Measurements from ENCODE around the gene TFB1M. TPM values are rescaled to one million over a fixed set of nuclear protein-coding genes. Genes with fewer than 3 reads are reported as not detected.
"Not testable (repeated sequence)": the region's sequence is repeated elsewhere in the genome, so short reads cannot be mapped to it uniquely, and the experiment has no call there.

The TFB1M gene
- total and polyA plus RNA-seq, 2 experiments from 2014 or later, result 10.3 to 11.2 TPM

DNA sequence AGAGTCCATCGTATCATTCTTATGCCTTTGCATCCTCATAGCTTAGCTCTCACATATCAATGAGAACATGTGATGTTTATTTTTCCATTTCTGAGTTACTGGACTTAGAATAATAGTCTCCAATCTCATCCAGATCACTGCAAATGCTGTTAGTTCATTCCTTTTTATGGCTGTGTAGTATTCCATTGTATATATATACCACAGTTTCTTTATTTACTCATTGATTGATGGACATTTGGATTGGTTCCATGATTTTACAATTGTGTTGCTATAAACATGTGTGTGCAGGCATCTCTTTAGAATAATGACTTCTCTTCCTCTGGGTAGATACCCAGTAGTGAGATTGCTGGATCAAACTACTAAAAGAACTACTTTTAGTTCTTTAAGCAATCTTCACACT, 21.0 kb upstream of the TFB1M start:
- H3K9me3 ChIP-seq (ENCODE audit: low read depth), result no peaks in the 10 kb centered on the region
- no peaks in the 10 kb centered on the region for H4K20me1 ChIP-seq (ENCODE audit: insufficient read depth, poor library complexity, severe bottlenecking)
- no peaks in the 10 kb centered on the region for H3K36me3 ChIP-seq (replicated peaks; ENCODE audit: insufficient read depth, low read depth)
- DNase-seq (ENCODE audit: low spot score), result no peak
- no peak overlapping the region for H3K4me2 ChIP-seq
- H3K9me2 ChIP-seq (replicated peaks; ENCODE audit: insufficient read depth), result no peaks in the 10 kb centered on the region
- TF ChIP-seq EZH2 (IDR thresholded peaks at IDR 0.05; ENCODE audit: borderline replicate concordance) (no peak), EZH2phosphoT487 (IDR thresholded peaks at IDR 0.05; ENCODE audit: low read depth, severe bottlenecking, unreplicated experiment) (no peak)
- TF ChIP-seq, protein P1, sequence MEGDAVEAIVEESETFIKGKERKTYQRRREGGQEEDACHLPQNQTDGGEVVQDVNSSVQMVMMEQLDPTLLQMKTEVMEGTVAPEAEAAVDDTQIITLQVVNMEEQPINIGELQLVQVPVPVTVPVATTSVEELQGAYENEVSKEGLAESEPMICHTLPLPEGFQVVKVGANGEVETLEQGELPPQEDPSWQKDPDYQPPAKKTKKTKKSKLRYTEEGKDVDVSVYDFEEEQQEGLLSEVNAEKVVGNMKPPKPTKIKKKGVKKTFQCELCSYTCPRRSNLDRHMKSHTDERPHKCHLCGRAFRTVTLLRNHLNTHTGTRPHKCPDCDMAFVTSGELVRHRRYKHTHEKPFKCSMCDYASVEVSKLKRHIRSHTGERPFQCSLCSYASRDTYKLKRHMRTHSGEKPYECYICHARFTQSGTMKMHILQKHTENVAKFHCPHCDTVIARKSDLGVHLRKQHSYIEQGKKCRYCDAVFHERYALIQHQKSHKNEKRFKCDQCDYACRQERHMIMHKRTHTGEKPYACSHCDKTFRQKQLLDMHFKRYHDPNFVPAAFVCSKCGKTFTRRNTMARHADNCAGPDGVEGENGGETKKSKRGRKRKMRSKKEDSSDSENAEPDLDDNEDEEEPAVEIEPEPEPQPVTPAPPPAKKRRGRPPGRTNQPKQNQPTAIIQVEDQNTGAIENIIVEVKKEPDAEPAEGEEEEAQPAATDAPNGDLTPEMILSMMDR (IDR thresholded peaks at IDR 0.05; ENCODE audit: poor library complexity), result no peak
- H3K4me3 ChIP-seq, result no peak overlapping the region
- no peaks in the 10 kb centered on the region for H3K4me1 ChIP-seq (ENCODE audit: insufficient read depth)
- no peaks in the 10 kb centered on the region for H3K79me2 ChIP-seq
- no peaks in the 10 kb centered on the region for H3K27me3 ChIP-seq
- no peak overlapping the region for H3K27ac ChIP-seq
- H2AFZ ChIP-seq, result no peak overlapping the region
- WGBS (ENCODE audit: low lambda C conversion rate, missing lambda C conversion rate), result 100% methylated on average over 1 of the region's 1 CpG

DNA sequence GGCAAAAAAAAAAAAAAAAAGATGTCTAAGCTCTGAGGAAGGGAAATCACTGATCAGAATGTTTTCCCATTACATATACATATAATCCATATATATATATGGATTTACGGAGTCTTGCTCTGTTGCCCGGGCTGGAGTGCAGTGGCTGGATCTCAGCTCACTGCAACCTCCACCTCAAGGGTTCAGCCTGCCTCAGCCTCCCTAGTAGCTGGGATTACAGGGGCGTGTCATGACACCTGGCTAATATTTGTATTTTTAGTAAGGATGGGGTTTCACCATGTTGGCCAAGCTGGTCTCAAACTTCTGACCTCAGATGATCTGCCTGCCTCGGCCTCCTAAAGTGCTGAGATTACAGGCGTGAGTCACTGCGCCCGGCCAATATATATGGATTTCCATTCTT, 19.8 kb upstream of the TFB1M start:
- H3K4me1 ChIP-seq (ENCODE audit: insufficient read depth); H3K4me2 ChIP-seq; H4K20me1 ChIP-seq (ENCODE audit: insufficient read depth, poor library complexity, severe bottlenecking); H3K4me3 ChIP-seq; H3K27me3 ChIP-seq; DNase-seq (ENCODE audit: low spot score); H3K36me3 ChIP-seq (replicated peaks; ENCODE audit: insufficient read depth, low read depth); H3K79me2 ChIP-seq; H2AFZ ChIP-seq; H3K27ac ChIP-seq; H3K9me2 ChIP-seq (replicated peaks; ENCODE audit: insufficient read depth); H3K9me3 ChIP-seq (ENCODE audit: low read depth): not testable (repeated sequence)
- WGBS (ENCODE audit: low lambda C conversion rate, missing lambda C conversion rate), result 98% methylated on average over 7 of the region's 7 CpGs

DNA sequence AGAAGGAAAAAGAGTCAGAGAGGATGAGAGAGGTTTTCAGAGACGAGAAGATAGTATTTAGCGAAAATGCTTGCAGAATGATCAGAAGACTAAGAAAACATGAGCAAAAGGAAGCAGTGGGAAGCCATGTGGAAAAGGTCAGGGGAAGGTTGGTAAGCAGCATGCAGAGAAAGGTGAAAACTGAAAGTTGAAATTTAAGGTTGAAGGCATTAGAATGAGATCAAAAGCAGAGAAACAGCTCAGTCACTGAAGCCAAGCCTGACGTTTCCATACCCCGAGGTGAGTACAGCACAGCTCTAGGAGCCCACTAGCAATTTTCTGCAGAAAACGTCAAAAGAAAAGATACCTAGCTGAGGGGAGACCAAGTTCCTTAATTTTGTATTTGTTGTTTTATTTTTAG, 19.1 kb upstream of the TFB1M start:
- no peaks in the 10 kb centered on the region for H3K36me3 ChIP-seq (replicated peaks; ENCODE audit: insufficient read depth, low read depth)
- no peak overlapping the region for H2AFZ ChIP-seq
- H3K79me2 ChIP-seq, result no peaks in the 10 kb centered on the region
- H3K4me1 ChIP-seq (ENCODE audit: insufficient read depth), result no peaks in the 10 kb centered on the region
- no peak overlapping the region for H3K4me3 ChIP-seq
- no peak overlapping the region for H3K27ac ChIP-seq
- WGBS (ENCODE audit: low lambda C conversion rate, missing lambda C conversion rate), result 71% methylated on average over 5 of the region's 5 CpGs
- H3K4me2 ChIP-seq, result no peak overlapping the region
- no peaks in the 10 kb centered on the region for H3K9me3 ChIP-seq (ENCODE audit: low read depth)
- no peaks in the 10 kb centered on the region for H3K9me2 ChIP-seq (replicated peaks; ENCODE audit: insufficient read depth)
- H4K20me1 ChIP-seq (ENCODE audit: insufficient read depth, poor library complexity, severe bottlenecking), result no peaks in the 10 kb centered on the region
- TF ChIP-seq EZH2 (IDR thresholded peaks at IDR 0.05; ENCODE audit: borderline replicate concordance) (no peak), EZH2phosphoT487 (IDR thresholded peaks at IDR 0.05; ENCODE audit: low read depth, severe bottlenecking, unreplicated experiment) (no peak)
- TF ChIP-seq, protein P1 (IDR thresholded peaks at IDR 0.05; ENCODE audit: poor library complexity), result no peak
- H3K27me3 ChIP-seq, result no peaks in the 10 kb centered on the region
- DNase-seq (ENCODE audit: low spot score), result no peak

DNA sequence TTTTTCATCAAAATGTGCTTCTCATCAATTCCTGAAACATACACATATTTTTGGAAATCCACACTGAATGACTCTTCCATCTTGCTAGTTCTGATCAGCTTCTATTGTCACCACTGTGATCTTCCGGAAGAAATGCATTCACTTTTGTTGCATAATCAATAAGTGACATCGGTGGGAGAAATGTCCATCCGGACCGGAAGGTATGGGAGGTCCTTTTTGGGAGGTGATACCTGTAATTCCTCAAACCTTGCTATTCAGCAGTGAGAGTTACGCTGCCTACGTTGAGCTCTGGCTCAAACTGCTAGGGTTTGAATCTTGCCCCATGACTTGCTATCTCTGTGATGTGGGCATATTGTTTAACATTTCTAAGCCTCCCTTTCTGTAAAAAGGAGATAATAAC, 16.6 kb upstream of the TFB1M start:
- Histone ChIP-seq H4K20me1 (ENCODE audit: insufficient read depth, poor library complexity, severe bottlenecking) (no peaks in the 10 kb centered on the region), H3K79me2 (peaks cover 4% of the 10 kb centered on the region), H3K4me3 (no peak overlapping the region), H3K27ac (no peak overlapping the region), H3K9me3 (ENCODE audit: low read depth) (no peaks in the 10 kb centered on the region), H2AFZ (no peak overlapping the region), H3K4me2 (no peak overlapping the region), H3K4me1 (ENCODE audit: insufficient read depth) (peaks cover 7% of the 10 kb centered on the region), H3K9me2 (replicated peaks; ENCODE audit: insufficient read depth) (no peaks in the 10 kb centered on the region), H3K36me3 (replicated peaks; ENCODE audit: insufficient read depth, low read depth) (no peaks in the 10 kb centered on the region), H3K27me3 (no peaks in the 10 kb centered on the region)
- no peak for TF ChIP-seq EZH2 (IDR thresholded peaks at IDR 0.05; ENCODE audit: borderline replicate concordance)
- no peak for TF ChIP-seq EZH2phosphoT487 (IDR thresholded peaks at IDR 0.05; ENCODE audit: low read depth, severe bottlenecking, unreplicated experiment)
- TF ChIP-seq, protein P1 (IDR thresholded peaks at IDR 0.05; ENCODE audit: poor library complexity), result no peak
- WGBS (ENCODE audit: low lambda C conversion rate, missing lambda C conversion rate), result 94% methylated on average over 6 of the region's 6 CpGs
- no peak for DNase-seq (ENCODE audit: low spot score)

Measured in hepatocyte (in vitro differentiated cells).